Measurements from ENCODE around the gene SRGN.
"Not testable (repeated sequence)": the region's sequence is repeated elsewhere in the genome, so short reads cannot be mapped to it uniquely, and the experiment has no call there.

SRGN gene

GRCh38 chr10:69087590-69088470 lies at the start of gene SRGN:
SRGN (plus strand) TSS chr10:69088103; CDS start chr10:69088158, 55 bp downstream.
- peak; percentile 90 to 95 for DNase-seq

GRCh38 chr10:69040904-69041303 lies 47.0 kb upstream of the SRGN start:
- not testable (repeated sequence) for DNase-seq

GRCh38 chr10:69042417-69042816 lies 45.5 kb upstream of the SRGN start:
- DNase-seq = no peak

- no peak for DNase-seq
Observed at GRCh38 chr10:69042838-69043237, 45.1 kb upstream of the SRGN start.

- peak in 1 of 2 donors; percentile 45 for DNase-seq
Observed at GRCh38 chr10:69043931-69044531, 43.9 kb upstream of the SRGN start.

- DNase-seq = peak in 1 of 2 donors; percentile 30
Observed at GRCh38 chr10:69044546-69044945, 43.4 kb upstream of the SRGN start.

GRCh38 chr10:69045441-69046300 lies 42.2 kb upstream of the SRGN start:
- DNase-seq = peak; percentile 67 to 70

- DNase-seq = peak in 1 of 2 donors; percentile 45
Observed at GRCh38 chr10:69047111-69047832, 40.6 kb upstream of the SRGN start.

GRCh38 chr10:69048103-69048502 lies 39.8 kb upstream of the SRGN start:
- peak; percentile 34 to 83 for DNase-seq

- peak in 1 of 2 donors; percentile 66 for DNase-seq
Observed at GRCh38 chr10:69049566-69049961, 38.3 kb upstream of the SRGN start.

- DNase-seq = peak; percentile 36 to 71
Observed at GRCh38 chr10:69051303-69051702, 36.6 kb upstream of the SRGN start.

GRCh38 chr10:69051710-69052487 lies 36.0 kb upstream of the SRGN start:
- DNase-seq = no peak

GRCh38 chr10:69052736-69053135 lies 35.2 kb upstream of the SRGN start:
- no peak for DNase-seq

GRCh38 chr10:69055241-69055640 lies 32.7 kb upstream of the SRGN start:
- no peak for DNase-seq

- DNase-seq = peak in 1 of 2 donors; percentile 68
Observed at GRCh38 chr10:69056129-69056528, 31.8 kb upstream of the SRGN start.

- no peak for DNase-seq
Observed at GRCh38 chr10:69056536-69057260, 31.2 kb upstream of the SRGN start.

- DNase-seq = peak in 1 of 2 donors; percentile 56
Observed at GRCh38 chr10:69057261-69057950, 30.5 kb upstream of the SRGN start.

GRCh38 chr10:69057951-69058297 lies 30.0 kb upstream of the SRGN start:
- DNase-seq = no peak

- DNase-seq = no peak
Observed at GRCh38 chr10:69060127-69060798, 27.6 kb upstream of the SRGN start.
